Ascending aorta (tissue), 2 donors: Measurements from ENCODE around the gene DRAP1. TPM values are rescaled to one million over a fixed set of nuclear protein-coding genes. Genes with fewer than 3 reads are reported as not detected.

Source experiments
- DNase-seq, 2 donors: peaks; one replicate each; pipeline ENCODE4 v3.0.0-alpha.2; 2019; ENCODE audit warnings: low spot score in 2 of 2
- H3K27ac ChIP-seq, 2 donors: fragments of 200-600 bp; sonication (generic); one replicate each; pipeline ENCODE4 v1.5.1; 2016 to 2017; ENCODE audit warnings: mild to moderate bottlenecking in 1 of 2
- H3K27me3 ChIP-seq: fragments of 200-600 bp; sonication (generic); one replicate; pipeline ENCODE4 v1.5.1; 2017
- H3K36me3 ChIP-seq, 2 donors: fragments of 200-600 bp; sonication (generic); one replicate each; pipeline ENCODE4 v1.5.1; 2016
- H3K4me1 ChIP-seq, 2 donors: fragments of 200-600 bp; sonication (generic); one replicate each; pipeline ENCODE4 v1.5.1; 2016 to 2017; ENCODE audit warnings: mild to moderate bottlenecking in 1 of 2
- H3K4me3 ChIP-seq, 2 donors: fragments of 200-600 bp; sonication (generic); one replicate each; pipeline ENCODE4 v1.5.1; 2016 to 2017; ENCODE audit warnings: mild to moderate bottlenecking in 1 of 2
- H3K9me3 ChIP-seq, 2 donors: fragments of 200-600 bp; sonication (generic); one replicate each; pipeline ENCODE4 v1.5.1; 2016
- intact Hi-C: fragments of 100-400 bp; cut with DNase I; formaldehyde crosslinking; loops from one replicate; pipeline ENCODE4 v1.15.1; 2023
- total RNA-seq: library from RNA; depleted of rRNA; stranded (reverse); fragments of >200 nt; gene quantifications from one replicate; pipeline ENCODE4 v1.1.0, GENCODE V29; 2016
- TF ChIP-seq, protein P1 (sequence below), 3 experiments: fragments of 200-600 bp in 2 of 3; fragments of 450-650 bp in 1 of 3; sonication (generic) in 2 of 3; IDR thresholded peaks; one replicate each; pipeline ENCODE4 v1.5.1; 2016 to 2019; ENCODE audit warnings: antibody characterized with exemption in 3 of 3, mild to moderate bottlenecking in 1 of 3, moderate library complexity in 1 of 3

Gene DRAP1
- total RNA-seq, 1 donor from 2014 or later = 135 TPM

DNA sequence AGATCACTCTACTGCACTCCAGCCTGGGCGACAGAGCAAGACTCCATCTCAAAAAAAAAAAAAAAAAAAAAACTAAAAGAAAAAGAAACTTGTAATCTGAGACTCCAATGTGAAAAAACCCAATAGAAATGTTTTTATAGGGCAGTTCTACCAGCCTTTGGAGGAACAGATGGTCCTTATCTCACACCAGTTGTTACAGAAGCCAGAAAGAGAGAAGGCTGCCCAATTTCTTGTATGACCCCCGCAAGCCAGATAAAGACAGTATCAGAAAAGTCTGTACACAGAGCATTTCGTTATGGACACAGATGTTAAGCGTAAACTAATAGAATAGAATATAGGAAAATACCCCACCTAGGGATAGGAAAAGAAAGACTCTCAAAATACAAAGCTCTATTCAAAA lies 14.8 kb downstream of the DRAP1 start:
- intact Hi-C loops = no loop called here
- no peaks in the 10 kb centered on the region for H3K36me3 ChIP-seq
- DNase-seq = no peak
- no peaks in the 10 kb centered on the region for H3K27me3 ChIP-seq
- no peaks in the 10 kb centered on the region for H3K9me3 ChIP-seq
- TF ChIP-seq, protein P1, sequence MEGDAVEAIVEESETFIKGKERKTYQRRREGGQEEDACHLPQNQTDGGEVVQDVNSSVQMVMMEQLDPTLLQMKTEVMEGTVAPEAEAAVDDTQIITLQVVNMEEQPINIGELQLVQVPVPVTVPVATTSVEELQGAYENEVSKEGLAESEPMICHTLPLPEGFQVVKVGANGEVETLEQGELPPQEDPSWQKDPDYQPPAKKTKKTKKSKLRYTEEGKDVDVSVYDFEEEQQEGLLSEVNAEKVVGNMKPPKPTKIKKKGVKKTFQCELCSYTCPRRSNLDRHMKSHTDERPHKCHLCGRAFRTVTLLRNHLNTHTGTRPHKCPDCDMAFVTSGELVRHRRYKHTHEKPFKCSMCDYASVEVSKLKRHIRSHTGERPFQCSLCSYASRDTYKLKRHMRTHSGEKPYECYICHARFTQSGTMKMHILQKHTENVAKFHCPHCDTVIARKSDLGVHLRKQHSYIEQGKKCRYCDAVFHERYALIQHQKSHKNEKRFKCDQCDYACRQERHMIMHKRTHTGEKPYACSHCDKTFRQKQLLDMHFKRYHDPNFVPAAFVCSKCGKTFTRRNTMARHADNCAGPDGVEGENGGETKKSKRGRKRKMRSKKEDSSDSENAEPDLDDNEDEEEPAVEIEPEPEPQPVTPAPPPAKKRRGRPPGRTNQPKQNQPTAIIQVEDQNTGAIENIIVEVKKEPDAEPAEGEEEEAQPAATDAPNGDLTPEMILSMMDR (IDR thresholded peaks at IDR 0.05) = no peak
- H3K4me1 ChIP-seq = no peaks in the 10 kb centered on the region
- H3K4me3 ChIP-seq = no peak overlapping the region
- H3K27ac ChIP-seq = no peak overlapping the region

DNA sequence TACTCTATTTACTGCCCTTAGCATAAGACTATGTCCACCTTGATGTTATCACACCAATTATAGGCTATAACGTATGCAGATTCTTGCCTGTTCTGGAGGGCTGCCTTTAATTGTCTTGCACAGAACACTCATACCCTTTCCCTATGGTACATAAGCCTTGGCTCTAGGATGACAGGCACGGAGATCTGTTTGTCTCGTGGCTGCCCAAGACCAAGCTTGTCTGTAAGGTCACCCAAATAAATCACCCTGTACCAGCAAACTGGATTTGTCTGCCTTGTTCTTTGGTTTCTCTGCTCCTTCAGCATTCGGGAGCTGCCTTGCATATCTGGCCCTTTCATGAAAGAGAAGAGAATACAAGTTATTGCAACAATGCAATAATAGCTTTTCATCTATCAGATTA lies 18.5 kb downstream of the DRAP1 start:
- H3K27me3 ChIP-seq = no peaks in the 10 kb centered on the region
- H3K27ac ChIP-seq = no peak overlapping the region
- H3K36me3 ChIP-seq = no peaks in the 10 kb centered on the region
- DNase-seq = no peak
- no peaks in the 10 kb centered on the region for H3K9me3 ChIP-seq
- H3K4me3 ChIP-seq = no peak overlapping the region
- TF ChIP-seq, protein P1 (IDR thresholded peaks at IDR 0.05) = no peak
- no peaks in the 10 kb centered on the region for H3K4me1 ChIP-seq
- intact Hi-C loops = no loop called here

DNA sequence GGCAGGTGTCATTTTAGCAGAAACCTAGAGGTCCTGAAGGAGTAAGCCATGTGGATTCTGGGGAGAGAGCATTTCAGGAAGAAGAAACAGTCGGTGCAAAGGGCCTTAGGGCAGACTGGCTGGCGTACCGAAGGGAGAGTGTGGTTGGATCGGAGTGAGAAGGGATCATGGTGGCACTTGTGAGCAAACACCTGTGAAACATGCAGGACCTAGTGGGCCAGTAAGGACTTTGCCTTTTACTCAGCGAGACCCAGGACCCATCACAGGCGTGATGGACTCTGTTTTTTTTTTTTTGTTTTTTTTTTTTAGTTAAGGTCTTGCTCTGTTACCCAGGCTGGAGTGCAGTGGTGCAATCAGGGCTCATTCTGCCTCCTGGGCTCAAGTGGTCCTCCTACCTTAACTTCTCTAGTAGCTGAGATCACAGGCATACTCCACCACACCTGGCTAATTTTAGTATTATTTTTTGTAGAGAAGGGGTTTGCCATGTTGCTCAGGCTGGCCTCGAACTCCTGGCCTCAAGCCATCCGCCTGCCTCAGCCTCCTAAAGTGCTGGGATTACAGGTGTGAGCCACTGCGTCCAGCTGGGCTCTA lies 22.6 kb downstream of the DRAP1 start:
- no peaks in the 10 kb centered on the region for H3K36me3 ChIP-seq

DNA sequence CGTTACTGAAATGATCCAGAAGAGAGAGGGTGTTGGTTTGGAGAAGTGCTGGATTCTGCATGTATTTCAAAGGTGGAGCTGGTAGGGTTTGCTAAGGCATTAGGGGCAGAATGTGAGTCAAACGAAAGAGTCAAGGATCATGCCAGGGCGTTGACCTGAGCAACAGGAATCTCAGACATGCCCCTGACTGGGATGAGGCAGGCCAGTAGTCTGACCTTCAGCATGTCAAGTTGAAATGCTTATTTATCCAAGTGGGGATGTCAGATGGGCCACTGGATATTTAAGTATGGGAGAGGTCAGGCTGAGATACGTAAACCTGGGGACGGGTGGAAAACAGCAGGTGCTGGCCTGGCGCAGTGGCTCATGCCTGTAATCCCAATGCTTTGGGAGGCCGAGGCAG lies 23.3 kb downstream of the DRAP1 start:
- intact Hi-C loops = no loop called here

More for the DNA sequence above, 22.6 kb downstream of the DRAP1 start:
- TF ChIP-seq, protein P1 (IDR thresholded peaks at IDR 0.05) = no peak
- Histone ChIP-seq H3K27ac (no peak overlapping the region), H3K9me3 (no peaks in the 10 kb centered on the region), H3K27me3 (no peaks in the 10 kb centered on the region), H3K4me1 (no peaks in the 10 kb centered on the region), H3K4me3 (no peak overlapping the region)
- DNase-seq = no peak
- intact Hi-C loops = no loop called here

DNA sequence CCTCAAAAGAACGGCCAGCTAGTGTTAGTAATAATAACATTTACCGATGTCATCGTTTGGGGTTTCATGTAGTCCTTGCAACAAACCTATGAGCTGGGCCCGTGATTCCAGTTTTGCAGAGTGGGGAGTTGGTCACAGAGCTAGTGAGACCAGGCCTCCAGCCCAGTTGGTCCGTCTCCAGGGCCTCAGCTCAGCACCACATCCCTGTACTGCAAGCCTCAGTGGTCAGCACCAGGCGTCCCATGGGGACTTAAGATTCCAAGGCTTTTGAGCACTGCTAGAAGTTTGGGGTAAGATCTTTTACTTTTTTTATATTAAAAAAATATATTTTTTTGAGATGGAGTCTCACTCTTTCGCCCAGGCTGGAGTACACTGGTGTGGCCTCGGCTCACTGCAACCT lies 25.0 kb downstream of the DRAP1 start:
- Histone ChIP-seq H3K4me1 (no peaks in the 10 kb centered on the region), H3K36me3 (no peaks in the 10 kb centered on the region), H3K27ac (no peak overlapping the region), H3K9me3 (no peaks in the 10 kb centered on the region), H3K27me3 (no peaks in the 10 kb centered on the region), H3K4me3 (no peak overlapping the region)
- TF ChIP-seq, protein P1 (IDR thresholded peaks at IDR 0.05) = no peak
- intact Hi-C loops = no loop called here
- no peak for DNase-seq

More for the DNA sequence above, 23.3 kb downstream of the DRAP1 start:
- Histone ChIP-seq H3K27me3 (no peaks in the 10 kb centered on the region), H3K4me3 (no peak overlapping the region), H3K9me3 (no peaks in the 10 kb centered on the region), H3K36me3 (no peaks in the 10 kb centered on the region), H3K27ac (no peak overlapping the region), H3K4me1 (no peaks in the 10 kb centered on the region)
- no peak for DNase-seq
- TF ChIP-seq, protein P1 (IDR thresholded peaks at IDR 0.05) = no peak

DNA sequence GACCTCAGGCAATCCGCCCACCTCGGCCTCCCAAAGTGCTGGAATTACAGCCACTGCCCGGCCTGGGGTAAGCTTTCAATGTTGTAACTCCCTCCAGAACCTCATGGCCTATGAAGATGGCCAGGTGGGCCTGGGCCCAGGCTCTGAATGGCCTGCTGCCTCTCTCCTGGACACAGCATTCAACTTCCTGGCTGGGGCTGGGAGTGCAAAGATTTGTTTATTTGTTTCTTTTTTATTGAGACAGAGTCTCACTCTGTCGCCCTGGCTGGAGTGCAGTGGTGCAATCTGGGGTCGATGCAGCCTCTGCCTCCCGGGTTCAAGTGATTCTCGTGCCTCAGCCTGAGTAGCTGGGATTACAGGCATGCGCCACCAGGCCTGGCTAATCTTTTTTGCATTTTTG lies 25.5 kb downstream of the DRAP1 start:
- H3K4me1 ChIP-seq = no peaks in the 10 kb centered on the region
- no peaks in the 10 kb centered on the region for H3K36me3 ChIP-seq
- TF ChIP-seq, protein P1 (IDR thresholded peaks at IDR 0.05) = no peak
- no peak for DNase-seq
- H3K4me3 ChIP-seq = no peak overlapping the region
- no peaks in the 10 kb centered on the region for H3K27me3 ChIP-seq
- intact Hi-C loops = no loop called here
- no peaks in the 10 kb centered on the region for H3K9me3 ChIP-seq
- H3K27ac ChIP-seq = no peak overlapping the region
